PC-3 (cell line): ENCODE measurements around the gene DENND4C.
"Not testable (repeated sequence)": the region's sequence is repeated elsewhere in the genome, so short reads cannot be mapped to it uniquely, and the experiment has no call there.

ENCODE experiments used
- CTCF ChIP-seq: fragments of 300-600 bp; sonication (generic); conservative IDR thresholded peaks from 2 replicates; pipeline ENCODE4 v1.5.1; 2017; ENCODE audit warnings: antibody characterized with exemption, low read depth, mild to moderate bottlenecking, low read length
- EZH2phosphoT487 ChIP-seq: fragments of 300-600 bp; sonication (generic); IDR thresholded peaks from 2 replicates; pipeline ENCODE4 v1.6.1; 2018; ENCODE audit warnings: mild to moderate bottlenecking, antibody characterized with exemption, low read length, borderline replicate concordance

- TF ChIP-seq CTCF, EZH2phosphoT487: not testable (repeated sequence)
Observed at GRCh38 chr9:19413456-19413855, 183.0 kb downstream of the DENND4C start.
